Panc1 (cell line): ENCODE data around the gene PDXDC1. TPM values are rescaled to one million over a fixed set of nuclear protein-coding genes. Genes with fewer than 3 reads are reported as not detected.
"Not testable (repeated sequence)": the region's sequence is repeated elsewhere in the genome, so short reads cannot be mapped to it uniquely, and the experiment has no call there.

Experiments used
- ATAC-seq: fragments of 200-7000 bp; cut with Tn5 transposase; 2 replicates; pipeline ENCODE4 v1.9.1; 2020; ENCODE audit warnings: mild to moderate bottlenecking, moderate library complexity
- BruUV-seq: library from RNA; stranded (reverse); fragments of 400-500 nt; replicated peaks from 2 replicates; lab custom pipeline; 2021; lab: Mats Ljungman, UMichigan
- CTCF ChIA-PET: fragments of 300-600 bp; sonication (Branson Sonifier 250); formaldehyde crosslinking; loops from one replicate; lab custom pipeline; 2022; ENCODE audit warnings: antibody characterized with exemption; lab: Charles Lee
- POLR2A ChIA-PET: fragments of 300-600 bp; sonication (Branson Sonifier 250); formaldehyde crosslinking; loops from one replicate; lab custom pipeline; 2022; ENCODE audit warnings: antibody characterized with exemption; lab: Charles Lee
- DNase-seq: peaks from one replicate; pipeline ENCODE4 v3.0.0-alpha.2; 2010; ENCODE audit warnings: low read depth, low spot score
- H3K27ac ChIP-seq: 2 replicates; pipeline ENCODE4 v1.5.1; 2011; ENCODE audit warnings: mild to moderate bottlenecking, low read length, inconsistent platforms
- H3K27me3 ChIP-seq: fragments of 200-500 bp; sonication (Bioruptor generic); 2 replicates; pipeline ENCODE4 v1.6.0; 2014; ENCODE audit warnings: low read length, inconsistent platforms; ENCODE audit not compliant: control insufficient read depth, insufficient read depth
- H3K36me3 ChIP-seq: fragments of 200-500 bp; sonication (Bioruptor generic); 2 replicates; pipeline ENCODE4 v1.5.1; 2014; ENCODE audit warnings: inconsistent platforms, mild to moderate bottlenecking, low read length, moderate library complexity; ENCODE audit not compliant: control insufficient read depth, insufficient read depth
- H3K4me1 ChIP-seq: 2 replicates; pipeline ENCODE4 v1.5.1; 2011; ENCODE audit warnings: inconsistent platforms, mild to moderate bottlenecking, low read length, moderate library complexity; ENCODE audit not compliant: control insufficient read depth, insufficient read depth
- H3K4me3 ChIP-seq, 2 experiments: 2 replicates each; pipeline ENCODE4 v1.5.1; 2011 to 2012; ENCODE audit warnings: low read depth in 2 of 2, low read length in 2 of 2, mild to moderate bottlenecking in 2 of 2, inconsistent platforms in 1 of 2, moderate library complexity in 1 of 2
- H3K9me3 ChIP-seq: fragments of 200-500 bp; sonication (Bioruptor generic); 2 replicates; pipeline ENCODE4 v1.5.1; 2014; ENCODE audit warnings: low read depth, mild to moderate bottlenecking, inconsistent platforms, low read length, moderate library complexity; ENCODE audit not compliant: control insufficient read depth, insufficient read depth
- in situ Hi-C: cut with HindIII; loops from 2 replicates; pipeline ENCODE4 v1.10.0; 2016; ENCODE audit warnings: low sequenced_read_pairs, low pct_unique_long_range_greater_than_20kb
- intact Hi-C: fragments of 100-400 bp; cut with micrococcal nuclease; formaldehyde crosslinking; loops from one replicate; pipeline ENCODE4 v1.10.0; 2022; ENCODE audit not compliant: unreplicated experiment
- total RNA-seq: library from RNA; stranded (reverse); gene quantifications from one replicate; pipeline ENCODE4 v1.2.1, GENCODE V29; 2021; ENCODE audit not compliant: unreplicated experiment

The PDXDC1 gene
- total RNA-seq, 1 experiment from 2014 or later: 103 TPM

DNA sequence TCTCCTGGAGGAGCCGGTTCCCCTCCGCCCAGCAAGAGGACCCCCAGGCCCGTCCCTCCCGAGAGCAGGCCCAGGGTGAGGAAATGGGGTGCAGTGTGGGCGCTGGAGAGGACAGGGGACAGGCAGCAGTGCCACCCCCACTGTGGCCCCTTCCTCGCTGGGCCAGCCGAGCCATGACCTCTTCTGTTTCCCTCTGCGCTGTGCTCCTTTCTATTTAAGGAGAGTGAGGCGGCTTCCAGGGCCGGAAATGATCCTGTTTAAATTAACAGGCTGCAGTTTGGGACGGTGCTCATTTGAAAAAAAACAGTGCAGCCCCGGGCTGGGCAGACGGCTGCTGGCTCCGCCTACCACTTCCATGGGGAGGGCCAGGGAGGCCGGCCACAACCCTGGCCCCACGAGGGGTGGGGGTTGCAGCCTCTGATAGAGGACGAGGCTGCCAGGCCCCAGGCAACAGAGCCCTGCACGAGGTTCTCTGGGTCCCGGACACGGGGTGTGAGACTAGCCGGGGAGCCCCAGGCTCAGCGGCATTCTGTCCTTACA lies 169.3 kb downstream of the PDXDC1 start:
- peaks cover 25% of the 10 kb centered on the region for H3K4me1 ChIP-seq
- in situ Hi-C loops, H3K36me3 ChIP-seq, H3K9me3 ChIP-seq, H3K27me3 ChIP-seq, POLR2A ChIA-PET, H3K4me3 ChIP-seq, BruUV-seq, CTCF ChIA-PET, intact Hi-C loops, DNase-seq: not testable (repeated sequence)
- peak; percentile 44 for ATAC-seq
- H3K27ac ChIP-seq: peak overlapping the region; percentile 68

DNA sequence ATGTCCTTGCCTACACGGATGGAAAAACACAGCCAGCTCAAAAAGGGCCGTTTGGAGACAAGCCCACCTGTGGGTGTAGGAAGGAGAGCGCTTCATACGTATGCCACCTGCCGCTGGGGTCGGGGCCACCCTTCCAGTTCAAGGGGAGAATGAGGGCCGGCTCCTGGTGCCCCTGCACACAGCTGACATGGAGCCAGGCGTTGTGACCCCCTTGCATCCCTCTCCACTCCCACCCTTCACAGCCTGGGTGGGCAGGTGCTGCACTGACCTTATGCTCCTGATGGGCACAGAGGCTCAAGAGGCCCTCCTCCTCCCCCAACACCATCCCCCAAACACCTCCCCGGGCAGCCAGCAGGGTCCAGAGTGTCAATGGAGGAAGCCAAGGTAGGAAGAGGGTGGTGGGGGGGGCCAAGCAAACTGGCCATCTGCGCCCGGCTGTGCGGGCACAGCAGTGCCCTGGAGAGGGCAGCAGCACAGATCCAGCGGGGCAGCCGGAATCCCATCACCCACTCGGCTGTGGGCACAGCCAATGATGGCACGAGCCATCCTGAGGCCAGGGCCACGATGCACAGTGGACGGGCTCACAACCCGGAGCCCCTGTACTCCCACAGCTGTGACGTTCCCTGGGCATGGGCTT lies 170.1 kb downstream of the PDXDC1 start:
- Histone ChIP-seq H3K4me1 (peaks cover 25% of the 10 kb centered on the region), H3K27ac (peak overlapping the region; percentile 68)
- CTCF ChIA-PET, BruUV-seq, H3K36me3 ChIP-seq, in situ Hi-C loops, H3K4me3 ChIP-seq, intact Hi-C loops, H3K27me3 ChIP-seq, H3K9me3 ChIP-seq, POLR2A ChIA-PET, DNase-seq: not testable (repeated sequence)
- 0 out of 2 replicates have a peak, but pooled peaks have one; percentile 4 for ATAC-seq

DNA sequence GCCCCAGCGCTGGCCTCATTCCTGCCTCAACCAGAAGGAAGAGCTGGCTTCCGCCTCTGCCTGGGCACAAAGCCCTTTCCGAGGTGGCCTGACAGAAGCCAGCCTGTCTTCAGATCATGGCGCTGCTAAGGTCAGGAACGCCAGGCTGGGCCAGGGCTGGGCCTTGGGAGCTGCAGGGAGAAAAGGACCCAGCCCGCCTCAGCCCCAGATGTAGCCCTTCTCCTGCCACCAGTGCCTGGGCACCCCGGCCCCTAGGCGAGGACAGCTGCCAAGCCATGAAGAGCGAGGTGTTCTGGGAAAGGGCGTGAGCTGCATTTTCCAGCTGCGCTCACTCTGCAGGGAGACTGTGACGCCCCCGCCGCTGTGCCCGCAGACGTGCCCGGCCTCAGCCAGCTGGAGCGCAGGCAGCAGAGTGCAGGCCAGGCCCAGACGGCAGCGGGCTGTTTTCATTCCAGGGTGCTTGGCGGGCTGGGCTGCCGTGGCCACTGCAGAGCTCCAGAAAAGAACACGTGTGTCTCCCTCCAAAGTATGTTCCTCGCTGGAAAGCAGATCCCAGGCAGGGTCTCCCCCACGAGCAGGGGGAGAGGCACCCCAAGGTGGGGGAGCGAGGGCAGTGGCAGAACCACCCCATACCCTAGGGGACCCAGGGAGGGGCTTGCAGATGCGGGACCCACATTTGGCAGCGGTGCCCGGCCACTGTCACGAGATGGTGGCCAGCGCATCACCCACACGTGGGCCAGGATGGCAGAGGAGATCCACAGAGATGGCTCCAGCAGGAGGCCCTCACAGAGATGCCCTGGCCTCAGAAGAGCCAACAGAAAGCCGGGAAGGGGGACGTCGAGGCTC lies 170.8 kb downstream of the PDXDC1 start:
- ATAC-seq, CTCF ChIA-PET: not testable (repeated sequence)

DNA sequence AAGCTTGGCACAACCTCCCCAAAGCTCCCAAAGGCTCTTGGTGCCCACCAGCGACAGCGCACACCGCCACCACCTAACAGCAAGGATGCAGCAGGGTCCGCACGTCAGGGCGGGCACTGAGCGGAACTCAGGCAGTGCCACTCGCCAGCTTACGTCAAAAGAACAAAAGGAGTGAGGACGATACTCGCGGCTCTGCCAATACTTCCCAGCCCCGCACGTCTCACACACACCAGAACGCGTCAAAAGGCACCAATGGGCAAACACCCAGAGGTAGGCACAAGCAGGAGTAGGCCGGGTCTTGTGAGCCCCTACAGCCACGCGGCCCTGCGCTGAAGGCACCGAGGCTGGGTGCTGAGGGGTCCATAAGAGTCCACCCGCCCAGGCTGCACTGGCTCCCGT lies 171.4 kb downstream of the PDXDC1 start:
- ATAC-seq, POLR2A ChIA-PET, H3K27ac ChIP-seq, intact Hi-C loops, in situ Hi-C loops, H3K27me3 ChIP-seq, CTCF ChIA-PET, H3K36me3 ChIP-seq, DNase-seq, H3K9me3 ChIP-seq, BruUV-seq, H3K4me3 ChIP-seq: not testable (repeated sequence)
- peaks cover 25% of the 10 kb centered on the region for H3K4me1 ChIP-seq

More for the DNA sequence above, 170.8 kb downstream of the PDXDC1 start:
- H3K27ac ChIP-seq, H3K4me3 ChIP-seq, POLR2A ChIA-PET, H3K36me3 ChIP-seq, DNase-seq, H3K9me3 ChIP-seq, in situ Hi-C loops, H3K27me3 ChIP-seq, intact Hi-C loops, BruUV-seq: not testable (repeated sequence)
- H3K4me1 ChIP-seq: peaks cover 25% of the 10 kb centered on the region

DNA sequence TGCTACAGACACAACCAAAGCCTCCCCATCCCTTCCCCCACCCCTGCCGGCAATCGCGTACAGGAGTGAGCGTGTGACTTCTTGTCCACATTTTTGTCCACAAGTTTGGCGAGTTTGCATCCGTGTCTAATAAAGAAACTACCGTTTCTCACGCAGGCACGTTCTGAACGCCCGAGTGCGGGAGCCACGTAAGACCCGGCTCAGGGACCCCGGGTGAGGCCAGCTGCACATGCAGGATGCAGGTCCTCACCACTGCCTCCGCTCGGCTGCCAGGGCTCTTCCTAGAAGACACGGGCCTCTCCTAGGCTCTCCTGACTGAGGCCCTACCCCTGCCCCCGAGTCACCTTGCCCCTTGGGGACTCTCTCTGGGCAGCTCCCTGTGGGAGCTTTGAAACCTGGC lies 174.0 kb downstream of the PDXDC1 start:
- CTCF ChIA-PET, H3K4me3 ChIP-seq, DNase-seq, H3K36me3 ChIP-seq, in situ Hi-C loops, BruUV-seq, ATAC-seq, H3K9me3 ChIP-seq, H3K27ac ChIP-seq, H3K27me3 ChIP-seq, intact Hi-C loops, POLR2A ChIA-PET: not testable (repeated sequence)
- peaks cover 17% of the 10 kb centered on the region for H3K4me1 ChIP-seq

DNA sequence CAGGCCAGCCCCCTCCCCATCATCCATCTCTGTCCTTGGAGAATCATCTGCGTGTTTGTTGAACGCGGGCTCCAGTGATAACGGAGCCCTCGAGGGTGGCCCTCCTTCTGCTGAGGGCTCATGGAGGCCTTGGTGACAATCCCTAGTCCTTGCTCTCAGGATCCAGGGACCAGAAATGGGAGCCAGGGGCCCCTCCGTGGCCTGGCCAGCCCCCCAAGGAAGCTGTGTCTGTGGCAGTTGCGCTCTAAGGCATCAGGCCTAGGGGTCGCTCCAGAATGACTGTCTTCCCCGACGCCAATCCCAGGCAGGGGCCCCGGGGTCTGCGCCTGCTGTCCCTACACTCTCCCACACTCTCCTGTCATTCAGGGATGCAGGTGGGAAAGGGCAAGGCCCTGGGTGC lies 174.4 kb downstream of the PDXDC1 start:
- H3K27me3 ChIP-seq, ATAC-seq, H3K27ac ChIP-seq, CTCF ChIA-PET, H3K4me3 ChIP-seq, H3K9me3 ChIP-seq, POLR2A ChIA-PET, in situ Hi-C loops, H3K36me3 ChIP-seq, DNase-seq, intact Hi-C loops: not testable (repeated sequence)
- TSS peak; percentile 11 for BruUV-seq
- peaks cover 13% of the 10 kb centered on the region for H3K4me1 ChIP-seq

DNA sequence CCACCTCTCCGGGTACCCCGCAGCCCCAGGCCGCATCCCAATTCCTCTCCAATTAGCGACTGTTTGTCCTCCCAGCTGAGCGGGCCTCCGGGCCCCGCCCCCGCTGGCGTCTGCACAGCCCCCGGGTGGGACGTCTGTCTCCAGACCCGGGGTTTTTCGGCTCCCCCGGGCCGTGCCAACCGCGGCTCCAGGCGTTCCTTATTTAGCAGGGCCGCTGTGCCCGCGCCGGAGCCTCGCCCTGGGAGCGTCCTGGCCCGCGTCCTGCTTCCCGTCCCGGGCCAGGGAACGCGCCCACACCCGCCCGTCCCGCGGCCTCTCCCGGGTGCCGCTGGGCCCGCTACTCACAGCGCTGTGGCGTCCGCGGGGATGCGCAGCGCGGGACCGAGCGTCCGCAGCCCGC lies 179.2 kb downstream of the PDXDC1 start:
- ATAC-seq, in situ Hi-C loops, H3K9me3 ChIP-seq, CTCF ChIA-PET, H3K36me3 ChIP-seq, DNase-seq, H3K27me3 ChIP-seq, BruUV-seq, intact Hi-C loops, H3K27ac ChIP-seq, H3K4me1 ChIP-seq, POLR2A ChIA-PET: not testable (repeated sequence)
- H3K4me3 ChIP-seq: peak overlapping the region; percentile 50 to 57
